Fibroblast of lung (primary cell): Measurements from ENCODE around the gene RNF38.

Source experiments
- EZH2 ChIP-seq: IDR thresholded peaks from 2 replicates; pipeline ENCODE4 v1.5.1; 2012; ENCODE audit warnings: low read length, control low read depth, mild to moderate bottlenecking; ENCODE audit errors: missing control alignments
- TF ChIP-seq, protein P1 (sequence below), 2 donors: IDR thresholded peaks in 1 of 2; conservative IDR thresholded peaks in 1 of 2; 1 replicate in 1 of 2; 2 replicates in 1 of 2; pipeline ENCODE4 v1.5.1; 2011 to 2012; ENCODE audit warnings: low read length in 2 of 2, control low read depth in 1 of 2, inconsistent platforms in 1 of 2, low read depth in 1 of 2, mild to moderate bottlenecking in 1 of 2

DNA sequence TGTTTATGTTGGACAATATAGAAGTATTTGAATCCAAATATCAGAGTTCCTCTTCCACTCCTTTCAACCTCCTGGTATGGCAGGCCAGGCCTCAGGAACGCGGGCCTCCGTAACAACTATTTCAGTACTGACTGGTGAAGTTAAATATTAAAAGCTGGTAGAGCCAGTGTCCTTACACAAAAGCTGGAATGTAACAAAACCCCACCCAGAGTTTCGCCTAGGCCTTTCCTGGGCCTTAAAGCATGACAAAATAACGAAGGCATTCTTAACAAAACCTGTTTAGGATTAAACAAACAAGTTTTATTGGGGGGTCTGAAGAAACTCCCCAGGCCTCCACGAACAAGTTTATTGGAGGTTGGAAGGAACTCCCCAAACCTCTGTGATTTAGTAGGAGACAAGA is 80.3 kb downstream of the RNF38 start:
- TF ChIP-seq, protein P1, sequence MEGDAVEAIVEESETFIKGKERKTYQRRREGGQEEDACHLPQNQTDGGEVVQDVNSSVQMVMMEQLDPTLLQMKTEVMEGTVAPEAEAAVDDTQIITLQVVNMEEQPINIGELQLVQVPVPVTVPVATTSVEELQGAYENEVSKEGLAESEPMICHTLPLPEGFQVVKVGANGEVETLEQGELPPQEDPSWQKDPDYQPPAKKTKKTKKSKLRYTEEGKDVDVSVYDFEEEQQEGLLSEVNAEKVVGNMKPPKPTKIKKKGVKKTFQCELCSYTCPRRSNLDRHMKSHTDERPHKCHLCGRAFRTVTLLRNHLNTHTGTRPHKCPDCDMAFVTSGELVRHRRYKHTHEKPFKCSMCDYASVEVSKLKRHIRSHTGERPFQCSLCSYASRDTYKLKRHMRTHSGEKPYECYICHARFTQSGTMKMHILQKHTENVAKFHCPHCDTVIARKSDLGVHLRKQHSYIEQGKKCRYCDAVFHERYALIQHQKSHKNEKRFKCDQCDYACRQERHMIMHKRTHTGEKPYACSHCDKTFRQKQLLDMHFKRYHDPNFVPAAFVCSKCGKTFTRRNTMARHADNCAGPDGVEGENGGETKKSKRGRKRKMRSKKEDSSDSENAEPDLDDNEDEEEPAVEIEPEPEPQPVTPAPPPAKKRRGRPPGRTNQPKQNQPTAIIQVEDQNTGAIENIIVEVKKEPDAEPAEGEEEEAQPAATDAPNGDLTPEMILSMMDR (conservative IDR thresholded peaks at IDR 0.05 in 1 of 2, IDR thresholded peaks at IDR 0.05 in 1 of 2; ENCODE audit: low read depth in 1 of 2, low read length in 2 of 2): no peak
- TF ChIP-seq EZH2: no peak
